Kidney (tissue), 14 donors: Measurements from ENCODE around the gene PPP1R13L. TPM values are rescaled to one million over a fixed set of nuclear protein-coding genes. Genes with fewer than 3 reads are reported as not detected.

ENCODE experiments used
- DNase-seq, 5 donors: peaks; one replicate each; pipeline ENCODE4 v3.0.0-alpha.2; 2013 to 2020
- FAIRE-seq: peaks from 2 replicates; lab custom pipeline; 2012; peaks lifted over from hg19 to GRCh38; lab: Jason Lieb, UNC
- H3K27ac ChIP-seq, 2 donors: one replicate each; pipeline ENCODE4 v1.7.0; 2013; ENCODE audit warnings: low read depth in 2 of 2, low read length in 2 of 2, inconsistent platforms in 1 of 2
- H3K27me3 ChIP-seq: one replicate; pipeline ENCODE4 v1.7.1; 2013; ENCODE audit warnings: low read length, inconsistent platforms; ENCODE audit not compliant: control insufficient read depth, insufficient read depth
- H3K36me3 ChIP-seq, 3 donors: one replicate each; pipeline versions ENCODE4 v1.7.0 to v1.7.1; 2013; ENCODE audit warnings: low read length in 3 of 3, control low read depth in 1 of 3, inconsistent platforms in 1 of 3; ENCODE audit not compliant: insufficient read depth in 3 of 3, control insufficient read depth in 2 of 3
- H3K4me1 ChIP-seq, 3 donors: one replicate each; pipeline versions ENCODE4 v1.7.0 to v1.7.1; 2013; ENCODE audit warnings: low read length in 3 of 3, inconsistent platforms in 1 of 3, low read depth in 1 of 3; ENCODE audit not compliant: control insufficient read depth in 2 of 3, insufficient read depth in 2 of 3
- H3K4me3 ChIP-seq, 3 donors: one replicate each; pipeline versions ENCODE4 v1.7.0 to v1.8.1; 2013; ENCODE audit warnings: low read length in 3 of 3, control low read depth in 1 of 3, inconsistent platforms in 1 of 3
- H3K9ac ChIP-seq, 3 donors: one replicate each; pipeline versions ENCODE4 v1.7.0 to v1.7.1; 2013; ENCODE audit warnings: low read length in 3 of 3, control low read depth in 1 of 3, inconsistent platforms in 1 of 3
- H3K9me3 ChIP-seq, 3 donors: one replicate each; pipeline versions ENCODE4 v1.7.0 to v1.7.1; 2013; ENCODE audit warnings: low read length in 3 of 3, control low read depth in 1 of 3, inconsistent platforms in 1 of 3; ENCODE audit not compliant: control insufficient read depth in 2 of 3, insufficient read depth in 1 of 3
- intact Hi-C: fragments of 100-400 bp; cut with DNase I; formaldehyde crosslinking; loops from one replicate; pipeline ENCODE4 v1.11.1; 2022
- polyA plus RNA-seq: library from polyadenylated mRNA; stranded (reverse); fragments of 350-450 nt; fragmentation: Illumina TruSeq; extraction: RNeasy Lipid Tissue Mini Kit (QIAGEN cat#74804); gene quantifications from one replicate; pipeline ENCODE4 v1.2.3, GENCODE V29; 2014; ENCODE audit warnings: low read depth, low replicate concordance; ENCODE audit not compliant: insufficient read depth
- total RNA-seq: library from RNA; stranded (reverse); fragmentation: NEBNext Ultra II Directional; extraction: Animal tissue kit (Norgen Biotek cat#: 25700); gene quantifications from one replicate; pipeline ENCODE4 v1.2.1, GENCODE V29; 2021
- TF ChIP-seq, protein P1 (sequence below): IDR thresholded peaks from 3 replicates; pipeline ENCODE4 v1.5.1; 2012; ENCODE audit warnings: mild to moderate bottlenecking, moderate library complexity, borderline replicate concordance; ENCODE audit not compliant: insufficient read depth; ENCODE audit errors: extremely low read depth
- donor health status: control.
- donor health status: control.
- donor health status: control.
- donor health status: control.
- donor health status: control.
- donor health status: DM: yes; HTN: yes; CAD: no.
- donor health status: Normal renal cell carcinoma (clear cell type).

Gene PPP1R13L
- total and polyA plus RNA-seq, 2 donors from 2014 or later: 21.4 to 32.4 TPM

DNA sequence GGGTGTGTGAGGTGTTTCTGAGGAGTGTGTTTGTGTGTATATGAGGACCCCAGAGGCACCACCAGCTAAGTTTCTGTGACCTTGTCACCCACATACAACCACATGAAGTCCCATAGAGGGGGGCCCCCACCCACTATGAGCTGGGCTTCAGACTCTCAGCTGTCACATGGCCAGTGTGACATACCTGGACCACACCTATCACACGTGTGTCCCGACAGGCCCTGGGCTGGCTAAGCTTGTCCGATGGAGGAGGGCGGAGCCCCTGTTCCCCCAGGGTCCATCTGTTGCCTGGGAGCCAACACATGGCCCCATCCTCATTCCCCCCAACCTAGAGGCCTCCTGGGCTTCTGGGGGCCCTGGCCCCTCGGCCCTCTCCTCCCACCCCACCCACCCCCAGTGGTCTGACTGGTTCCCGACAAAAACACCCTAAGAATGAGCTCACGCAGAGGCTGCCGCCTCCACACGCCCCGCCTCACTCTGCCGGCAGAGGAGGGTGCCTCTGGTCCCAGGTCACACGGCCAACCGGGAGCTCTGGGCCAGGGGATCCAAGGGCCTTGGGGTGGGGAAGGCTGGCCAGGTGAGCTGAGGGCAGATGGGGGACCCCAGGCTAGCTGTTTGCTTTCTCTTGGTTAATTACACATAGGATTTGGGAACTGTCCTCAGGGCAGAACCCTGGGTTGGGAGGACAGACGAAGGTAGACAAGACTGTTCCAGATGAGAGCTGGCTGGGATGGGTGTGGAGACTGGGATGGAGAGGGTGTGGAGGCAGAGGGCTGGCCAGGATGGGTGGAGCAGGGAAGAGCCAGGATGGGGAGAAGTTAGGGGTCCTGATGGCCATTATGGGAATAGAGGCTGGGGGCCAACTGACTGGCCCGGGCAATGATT, 60.0 kb downstream of the PPP1R13L start:
- Histone ChIP-seq H3K9me3 (no peaks in the 10 kb centered on the region), H3K27me3 (peaks cover 5% of the 10 kb centered on the region), H3K27ac (no peak overlapping the region), H3K4me3 (no peak overlapping the region), H3K9ac (no peak overlapping the region), H3K36me3 (no peaks in the 10 kb centered on the region), H3K4me1 (peaks cover 0 to 3% (median 0%) of the 10 kb centered on the region in 3 donors)
- intact Hi-C loops: no loop called here
- no peak for DNase-seq
- FAIRE-seq: no peak
- TF ChIP-seq, protein P1, sequence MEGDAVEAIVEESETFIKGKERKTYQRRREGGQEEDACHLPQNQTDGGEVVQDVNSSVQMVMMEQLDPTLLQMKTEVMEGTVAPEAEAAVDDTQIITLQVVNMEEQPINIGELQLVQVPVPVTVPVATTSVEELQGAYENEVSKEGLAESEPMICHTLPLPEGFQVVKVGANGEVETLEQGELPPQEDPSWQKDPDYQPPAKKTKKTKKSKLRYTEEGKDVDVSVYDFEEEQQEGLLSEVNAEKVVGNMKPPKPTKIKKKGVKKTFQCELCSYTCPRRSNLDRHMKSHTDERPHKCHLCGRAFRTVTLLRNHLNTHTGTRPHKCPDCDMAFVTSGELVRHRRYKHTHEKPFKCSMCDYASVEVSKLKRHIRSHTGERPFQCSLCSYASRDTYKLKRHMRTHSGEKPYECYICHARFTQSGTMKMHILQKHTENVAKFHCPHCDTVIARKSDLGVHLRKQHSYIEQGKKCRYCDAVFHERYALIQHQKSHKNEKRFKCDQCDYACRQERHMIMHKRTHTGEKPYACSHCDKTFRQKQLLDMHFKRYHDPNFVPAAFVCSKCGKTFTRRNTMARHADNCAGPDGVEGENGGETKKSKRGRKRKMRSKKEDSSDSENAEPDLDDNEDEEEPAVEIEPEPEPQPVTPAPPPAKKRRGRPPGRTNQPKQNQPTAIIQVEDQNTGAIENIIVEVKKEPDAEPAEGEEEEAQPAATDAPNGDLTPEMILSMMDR: no peak

GRCh38 chr19:45342911-45343310, 62.0 kb downstream of the PPP1R13L start:
- DNase-seq: no peak
- intact Hi-C loops: no loop called here
- Histone ChIP-seq H3K4me1 (peaks cover 0 to 6% (median 0%) of the 10 kb centered on the region in 3 donors), H3K27ac (no peak overlapping the region), H3K27me3 (peaks cover 5% of the 10 kb centered on the region), H3K9ac (no peak overlapping the region), H3K36me3 (no peaks in the 10 kb centered on the region), H3K9me3 (no peaks in the 10 kb centered on the region), H3K4me3 (no peak overlapping the region)
- TF ChIP-seq, protein P1: no peak
- FAIRE-seq: no peak

DNA sequence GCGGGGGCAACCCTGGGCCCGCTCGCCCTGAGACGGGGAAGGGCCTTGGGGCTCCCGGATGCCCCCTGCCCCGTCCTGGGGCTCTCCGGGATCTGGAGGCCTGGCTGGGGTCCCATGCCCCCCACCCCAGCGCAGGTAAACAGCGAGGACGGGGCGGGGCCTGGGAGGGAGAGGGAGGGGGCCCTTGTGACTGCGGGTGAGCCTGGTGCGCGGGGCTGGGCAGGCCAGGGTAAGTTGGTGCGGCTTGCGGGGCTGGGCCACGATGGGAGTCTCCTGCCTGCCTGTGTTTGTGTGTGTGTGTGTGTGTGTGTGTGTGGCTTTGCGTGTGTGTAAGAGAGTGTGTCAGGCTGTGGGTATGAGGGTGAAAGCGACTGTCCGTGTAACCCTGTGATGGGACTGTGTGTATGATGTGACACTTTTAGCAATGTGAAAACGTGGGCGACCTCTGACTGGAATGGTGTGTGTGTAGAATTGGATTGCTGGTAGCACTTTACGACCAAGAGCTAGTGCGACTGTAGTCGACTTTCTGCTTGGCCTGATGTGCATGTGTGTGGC, 63.9 kb downstream of the PPP1R13L start:
- no peaks in the 10 kb centered on the region for H3K36me3 ChIP-seq
- intact Hi-C loops: no loop called here
- TF ChIP-seq, protein P1: no peak
- DNase-seq (peak in 4 of 5 donors; percentile 20 to 67 (median 30)), FAIRE-seq (no peak)
- H3K27me3 ChIP-seq: peaks cover 5% of the 10 kb centered on the region
- peaks cover 0 to 6% (median 0%) of the 10 kb centered on the region in 3 donors for H3K4me1 ChIP-seq
- no peak overlapping the region for H3K9ac ChIP-seq
- H3K27ac ChIP-seq: no peak overlapping the region
- peak overlapping the region in 1 of 3 donors; percentile 32 for H3K4me3 ChIP-seq
- no peaks in the 10 kb centered on the region for H3K9me3 ChIP-seq
